H1 (cell line): ENCODE measurements around the gene PLXNA4. TPM values are rescaled to one million over a fixed set of nuclear protein-coding genes. Genes with fewer than 3 reads are reported as not detected.

ENCODE experiments used
- CTCF ChIA-PET: fragments of 300-600 bp; sonication (Branson Sonifier 250); formaldehyde crosslinking; loops from one replicate; lab custom pipeline; 2021; ENCODE audit not compliant: partially characterized antibody; lab: Charles Lee
- POLR2A ChIA-PET: fragments of 300-600 bp; sonication (Branson Sonifier 250); formaldehyde crosslinking; loops from one replicate; lab custom pipeline; 2021; ENCODE audit warnings: inconsistent platforms; ENCODE audit not compliant: partially characterized antibody; lab: Charles Lee
- DNase-seq, 2 experiments: peaks; one replicate each; pipeline versions ENCODE4 v3.0.0 to v3.0.0-alpha.2; 2010 to 2022; ENCODE audit warnings: low spot score in 2 of 2, low read depth in 1 of 2, mixed read lengths in 1 of 2
- FAIRE-seq: peaks from 2 replicates; lab custom pipeline; 2011; peaks lifted over from hg19 to GRCh38; lab: Jason Lieb, UNC
- H2AFZ ChIP-seq: 2 replicates; pipeline ENCODE4 v1.8.1; 2012; ENCODE audit warnings: low read length, inconsistent platforms
- H2AK5ac ChIP-seq: 2 replicates; pipeline ENCODE4 v1.6.1; 2013; ENCODE audit warnings: low read depth, low read length
- H2BK120ac ChIP-seq: replicated peaks from 2 replicates; pipeline ENCODE3; 2013; ENCODE audit warnings: low read depth, low read length, inconsistent platforms
- H2BK12ac ChIP-seq: 2 replicates; pipeline ENCODE4 v1.6.1; 2013; ENCODE audit warnings: low read depth, low read length
- H2BK15ac ChIP-seq: 2 replicates; pipeline ENCODE4 v1.6.1; 2013; ENCODE audit warnings: low read length
- H2BK20ac ChIP-seq: 2 replicates; pipeline ENCODE4 v1.6.1; 2013; ENCODE audit warnings: low read length
- H2BK5ac ChIP-seq: 2 replicates; pipeline ENCODE4 v1.6.1; 2013; ENCODE audit warnings: low read depth, low read length
- H3K14ac ChIP-seq: 2 replicates; pipeline ENCODE4 v1.6.1; 2013; ENCODE audit warnings: inconsistent platforms; ENCODE audit not compliant: insufficient read length
- H3K18ac ChIP-seq: 2 replicates; pipeline ENCODE4 v1.6.1; 2013; ENCODE audit warnings: low read length; ENCODE audit errors: extremely low read depth
- H3K23ac ChIP-seq: 2 replicates; pipeline ENCODE4 v1.6.1; 2013; ENCODE audit warnings: inconsistent platforms; ENCODE audit not compliant: insufficient read length
- H3K23me2 ChIP-seq: 2 replicates; pipeline ENCODE4 v1.6.1; 2013; ENCODE audit warnings: low read depth, low read length
- H3K27ac ChIP-seq: 2 replicates; pipeline ENCODE4 v1.6.1; 2011; ENCODE audit warnings: low read depth, low read length, inconsistent platforms
- H3K27me3 ChIP-seq, 4 experiments: replicated peaks in 1 of 4; 1 replicate in 1 of 4; 2 replicates in 3 of 4; pipeline versions ENCODE4 v1.6.1 to v1.8.1; 2011 to 2013; ENCODE audit warnings: low read length in 3 of 4, mild to moderate bottlenecking in 3 of 4, inconsistent platforms in 2 of 4, mixed read lengths in 2 of 4, moderate library complexity in 1 of 4; ENCODE audit not compliant: control insufficient read depth in 3 of 4, insufficient read depth in 3 of 4; ENCODE audit errors: extremely low read depth in 1 of 4
- H3K36me3 ChIP-seq, 4 experiments: 2 replicates each; pipeline versions ENCODE4 v1.6.1 to v1.8.1; 2011 to 2013; ENCODE audit warnings: mild to moderate bottlenecking in 4 of 4, low read length in 3 of 4, moderate library complexity in 2 of 4, control low read depth in 1 of 4, inconsistent platforms in 1 of 4; ENCODE audit not compliant: insufficient read depth in 4 of 4, control insufficient read depth in 2 of 4
- H3K4ac ChIP-seq: replicated peaks from 2 replicates; pipeline ENCODE3; 2013; ENCODE audit warnings: low read length, low read depth, mixed read lengths, inconsistent platforms; ENCODE audit not compliant: insufficient read length
- H3K4me1 ChIP-seq, 4 experiments: replicated peaks in 1 of 4; 1 replicate in 1 of 4; 2 replicates in 3 of 4; pipeline versions ENCODE4 v1.6.1 to v1.8.1; 2011 to 2013; ENCODE audit warnings: low read length in 3 of 4, inconsistent platforms in 2 of 4, mixed read lengths in 1 of 4; ENCODE audit not compliant: insufficient read depth in 4 of 4, control insufficient read depth in 3 of 4
- H3K4me2 ChIP-seq, 2 experiments: 2 replicates each; pipeline versions ENCODE4 v1.6.1 to v1.8.1; 2011 to 2013; ENCODE audit warnings: low read depth in 2 of 2, low read length in 2 of 2, control low read depth in 1 of 2, inconsistent platforms in 1 of 2, mild to moderate bottlenecking in 1 of 2; ENCODE audit not compliant: insufficient read depth in 1 of 2
- H3K4me3 ChIP-seq, 4 experiments: fragments of 200-600, 300-600 bp in 1 of 4; sonication (generic), shearing (Covaris generic), sonication (Bioruptor Twin) in 1 of 4; 2 replicates each; pipeline versions ENCODE4 v1.5.1 to v1.8.1; 2011 to 2016; ENCODE audit warnings: low read length in 4 of 4, low read depth in 3 of 4, control low read depth in 2 of 4, inconsistent platforms in 2 of 4, mild to moderate bottlenecking in 2 of 4, mixed read lengths in 1 of 4, moderate library complexity in 1 of 4; ENCODE audit not compliant: insufficient read depth in 2 of 4; ENCODE audit errors: extremely low read depth in 1 of 4
- H3K56ac ChIP-seq: replicated peaks from 2 replicates; pipeline ENCODE3; 2013; ENCODE audit warnings: low read depth, mild to moderate bottlenecking, mixed read lengths, low read length, inconsistent platforms; ENCODE audit not compliant: insufficient read length
- H3K79me1 ChIP-seq: 2 replicates; pipeline ENCODE4 v1.6.1; 2013; ENCODE audit warnings: low read depth, low read length, control low read depth
- H3K79me2 ChIP-seq, 2 experiments: 2 replicates each; pipeline versions ENCODE4 v1.6.1 to v1.8.1; 2012 to 2013; ENCODE audit warnings: low read length in 2 of 2, mild to moderate bottlenecking in 2 of 2, inconsistent platforms in 1 of 2; ENCODE audit not compliant: insufficient read depth in 2 of 2, control insufficient read depth in 1 of 2
- H3K9ac ChIP-seq, 4 experiments: replicated peaks in 1 of 4; 1 replicate in 1 of 4; 2 replicates in 3 of 4; pipeline versions ENCODE4 v1.6.1 to v1.8.1; 2011 to 2013; ENCODE audit warnings: low read depth in 3 of 4, low read length in 3 of 4, control low read depth in 2 of 4, mild to moderate bottlenecking in 2 of 4, moderate library complexity in 2 of 4, inconsistent platforms in 1 of 4; ENCODE audit errors: extremely low read depth in 1 of 4
- H3K9me3 ChIP-seq, 2 experiments: 2 replicates each; pipeline versions ENCODE4 v1.6.1 to v1.8.1; 2012 to 2013; ENCODE audit warnings: mild to moderate bottlenecking in 2 of 2, moderate library complexity in 2 of 2, control low read depth in 1 of 2, inconsistent platforms in 1 of 2, low read depth in 1 of 2, low read length in 1 of 2, mixed read lengths in 1 of 2; ENCODE audit not compliant: insufficient read depth in 2 of 2
- H4K20me1 ChIP-seq, 2 experiments: replicated peaks in 1 of 2; 2 replicates each; pipeline versions ENCODE3 to v1.8.1; 2011 to 2013; ENCODE audit warnings: inconsistent platforms in 2 of 2, low read length in 2 of 2, mild to moderate bottlenecking in 1 of 2; ENCODE audit not compliant: insufficient read depth in 2 of 2, control insufficient read depth in 1 of 2
- H4K5ac ChIP-seq: 2 replicates; pipeline ENCODE4 v1.6.1; 2013; ENCODE audit warnings: low read length, low read depth, mixed read lengths, inconsistent platforms; ENCODE audit not compliant: insufficient read length
- H4K8ac ChIP-seq: 2 replicates; pipeline ENCODE4 v1.8.0; 2013; ENCODE audit warnings: mild to moderate bottlenecking, moderate library complexity, low read length, inconsistent platforms; ENCODE audit not compliant: insufficient read depth; ENCODE audit errors: extremely low read depth
- H4K91ac ChIP-seq: replicated peaks from 2 replicates; pipeline ENCODE3; 2013; ENCODE audit warnings: low read length, mixed read lengths, inconsistent platforms; ENCODE audit not compliant: insufficient read length
- CEBPB ChIP-seq: IDR thresholded peaks from 2 replicates; pipeline ENCODE4 v1.6.1; 2012; ENCODE audit warnings: low read depth, low read length
- E2F6 ChIP-seq: IDR thresholded peaks from 2 replicates; pipeline ENCODE4 v1.6.1; 2012; ENCODE audit warnings: inconsistent platforms
- EGR1 ChIP-seq: IDR thresholded peaks from 2 replicates; pipeline ENCODE4 v1.6.1; 2011; ENCODE audit warnings: low read depth, low read length, borderline replicate concordance
- EZH2 ChIP-seq: fragments of 200-600 bp; sonication (generic); IDR thresholded peaks from 2 replicates; pipeline ENCODE4 v1.7.1; 2012; ENCODE audit warnings: low read depth, mild to moderate bottlenecking, moderate library complexity, low read length, inconsistent platforms; ENCODE audit not compliant: severe bottlenecking
- KDM4A ChIP-seq: IDR thresholded peaks from one replicate; pipeline ENCODE4 v1.7.1; 2012; ENCODE audit warnings: low read depth, mild to moderate bottlenecking, moderate library complexity, low read length, inconsistent platforms; ENCODE audit not compliant: severe bottlenecking
- RBBP5 ChIP-seq: IDR thresholded peaks from 2 replicates; pipeline ENCODE4 v1.7.1; 2012; ENCODE audit warnings: low read depth, mild to moderate bottlenecking, inconsistent platforms, low read length, moderate library complexity, borderline replicate concordance
- SP2 ChIP-seq: IDR thresholded peaks from 2 replicates; pipeline ENCODE4 v1.6.1; 2012; ENCODE audit warnings: mild to moderate bottlenecking, low read length, inconsistent platforms
- SUZ12 ChIP-seq: fragments of 200-600 bp; sonication (generic); IDR thresholded peaks from 2 replicates; pipeline ENCODE4 v1.6.1; 2012; ENCODE audit warnings: mild to moderate bottlenecking, inconsistent platforms, low read length, moderate library complexity, mixed read lengths
- TCF12 ChIP-seq: IDR thresholded peaks from 2 replicates; pipeline ENCODE4 v1.6.1; 2011; ENCODE audit warnings: low read depth, mild to moderate bottlenecking, low read length
- polyA plus RNA-seq, 7 experiments: library from polyadenylated mRNA; depleted of rRNA in 3 of 7; stranded (reverse) in 5 of 7; unstranded in 2 of 7; fragments of >200 nt in 5 of 7; fragments of 200-250 nt in 2 of 7; gene quantifications; 1 replicate in 5 of 7; 2 replicates in 1 of 7; 4 replicates in 1 of 7; pipeline versions ENCODE4 v1.2.1 to v1.2.3, GENCODE V29; 2011 to 2013; ENCODE audit warnings: missing spikeins in 2 of 7, mixed read lengths in 2 of 7
- total RNA-seq: library from RNA; stranded (reverse); fragmentation: NEBNext Ultra II Directional; extraction: Animal tissue kit (Norgen Biotek cat#: 25700); gene quantifications from 2 replicates; pipeline ENCODE4 v1.2.1, GENCODE V29; 2021
- TF ChIP-seq, protein P1 (sequence below), 3 experiments: IDR thresholded peaks; 1 replicate in 2 of 3; 2 replicates in 1 of 3; pipeline versions ENCODE4 v1.5.1 to v1.6.1; 2011; ENCODE audit warnings: low read length in 3 of 3, mild to moderate bottlenecking in 3 of 3, inconsistent platforms in 2 of 3, low read depth in 1 of 3, moderate library complexity in 1 of 3; ENCODE audit not compliant: insufficient read depth in 1 of 3; ENCODE audit errors: control extremely low read depth in 1 of 3
- TF ChIP-seq, protein P2 (sequence below): IDR thresholded peaks from 2 replicates; pipeline ENCODE4 v1.6.1; 2012; ENCODE audit warnings: inconsistent platforms

The PLXNA4 gene
- total and polyA plus RNA-seq, 2 of the 8 experiments (the other 6 are each of a cell fraction or from before 2014, with no cell fraction given): 0.76 to 0.79 TPM

GRCh38 chr7:132246591-132246990 lies 329.7 kb downstream of the PLXNA4 start:
- no peak overlapping the region for H2BK5ac ChIP-seq
- TF ChIP-seq EGR1 (no peak), RBBP5 (no peak), CEBPB (no peak), KDM4A (no peak), SP2 (no peak), E2F6 (no peak), EZH2 (no peak), TCF12 (no peak), SUZ12 (no peak)
- TF ChIP-seq, protein P1, sequence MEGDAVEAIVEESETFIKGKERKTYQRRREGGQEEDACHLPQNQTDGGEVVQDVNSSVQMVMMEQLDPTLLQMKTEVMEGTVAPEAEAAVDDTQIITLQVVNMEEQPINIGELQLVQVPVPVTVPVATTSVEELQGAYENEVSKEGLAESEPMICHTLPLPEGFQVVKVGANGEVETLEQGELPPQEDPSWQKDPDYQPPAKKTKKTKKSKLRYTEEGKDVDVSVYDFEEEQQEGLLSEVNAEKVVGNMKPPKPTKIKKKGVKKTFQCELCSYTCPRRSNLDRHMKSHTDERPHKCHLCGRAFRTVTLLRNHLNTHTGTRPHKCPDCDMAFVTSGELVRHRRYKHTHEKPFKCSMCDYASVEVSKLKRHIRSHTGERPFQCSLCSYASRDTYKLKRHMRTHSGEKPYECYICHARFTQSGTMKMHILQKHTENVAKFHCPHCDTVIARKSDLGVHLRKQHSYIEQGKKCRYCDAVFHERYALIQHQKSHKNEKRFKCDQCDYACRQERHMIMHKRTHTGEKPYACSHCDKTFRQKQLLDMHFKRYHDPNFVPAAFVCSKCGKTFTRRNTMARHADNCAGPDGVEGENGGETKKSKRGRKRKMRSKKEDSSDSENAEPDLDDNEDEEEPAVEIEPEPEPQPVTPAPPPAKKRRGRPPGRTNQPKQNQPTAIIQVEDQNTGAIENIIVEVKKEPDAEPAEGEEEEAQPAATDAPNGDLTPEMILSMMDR (IDR thresholded peaks at IDR 0.05; ENCODE audit: control extremely low read depth in 1 of 3, insufficient read depth in 1 of 3, low read depth in 1 of 3, low read length in 3 of 3): no peak
- TF ChIP-seq, protein P2, sequence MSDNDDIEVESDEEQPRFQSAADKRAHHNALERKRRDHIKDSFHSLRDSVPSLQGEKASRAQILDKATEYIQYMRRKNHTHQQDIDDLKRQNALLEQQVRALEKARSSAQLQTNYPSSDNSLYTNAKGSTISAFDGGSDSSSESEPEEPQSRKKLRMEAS: no peak
- TF ChIP-seq, all 59 proteins: peak for 0
- no peak overlapping the region for H3K18ac ChIP-seq
- H3K27me3 ChIP-seq: no peaks in the 10 kb centered on the region; a peak in 1 of 7 replicates
- H4K8ac ChIP-seq: no peak overlapping the region
- CTCF ChIA-PET: interaction anchor here (0.7 to 3.2 kb wide), 10 partner anchors 11 to 555 kb away, joined by 3 to 17 read pairs (median 4); no protein-coding TSS in a partner anchor
- no peak overlapping the region for H3K23ac ChIP-seq
- FAIRE-seq (no peak), DNase-seq (no peak)
- H3K27ac ChIP-seq: no peak overlapping the region
- no peaks in the 10 kb centered on the region for H3K36me3 ChIP-seq
- no peak overlapping the region for H4K91ac ChIP-seq
- H2BK12ac ChIP-seq: no peak overlapping the region
- no peak overlapping the region for H3K4me3 ChIP-seq
- no peak overlapping the region for H3K9ac ChIP-seq
- H2BK120ac ChIP-seq: no peak overlapping the region
- H2AFZ ChIP-seq: no peak overlapping the region
- H3K56ac ChIP-seq: no peak overlapping the region
- H3K14ac ChIP-seq: no peak overlapping the region
- H3K4me2 ChIP-seq: no peak overlapping the region
- no peaks in the 10 kb centered on the region for H4K20me1 ChIP-seq
- H2BK15ac ChIP-seq: no peak overlapping the region
- H3K79me2 ChIP-seq: no peaks in the 10 kb centered on the region
- no peak overlapping the region for H4K5ac ChIP-seq
- peaks cover 6 to 17% (median 15%) of the 10 kb centered on the region in 4 experiments; a peak in 6 of 7 replicates for H3K4me1 ChIP-seq
- no peaks in the 10 kb centered on the region for H3K79me1 ChIP-seq
- H3K23me2 ChIP-seq: no peaks in the 10 kb centered on the region
- no peak overlapping the region for H3K4ac ChIP-seq
- POLR2A ChIA-PET: no interaction called here
- no peak overlapping the region for H2BK20ac ChIP-seq
- no peak overlapping the region for H2AK5ac ChIP-seq
- H3K9me3 ChIP-seq: peaks cover 0 to 8% of the 10 kb centered on the region in 2 experiments; a peak in 3 of 4 replicates
